DOHH2 (cell line): ENCODE results near the gene ACTR2.

Source experiments
- H3F3A ChIP-seq: fragments of 200-600 bp; sonication (generic), shearing (Covaris generic); 2 replicates; pipeline ENCODE4 v1.6.0; 2016; ENCODE audit warnings: antibody characterized with exemption, mild to moderate bottlenecking; ENCODE audit not compliant: control insufficient read depth, insufficient read depth
- H3K27ac ChIP-seq: fragments of 200-600 bp; sonication (generic); 2 replicates; pipeline ENCODE4 v1.5.1; 2014; ENCODE audit warnings: low read depth, mild to moderate bottlenecking, low read length, moderate library complexity
- H3K27me3 ChIP-seq: fragments of 200-600 bp; sonication (generic); 2 replicates; pipeline ENCODE4 v1.6.1; 2014; ENCODE audit warnings: mild to moderate bottlenecking, low read length, mixed read lengths; ENCODE audit not compliant: control insufficient read depth
- H3K36me3 ChIP-seq: fragments of 200-600 bp; sonication (generic); 2 replicates; pipeline ENCODE4 v1.6.1; 2014; ENCODE audit warnings: mild to moderate bottlenecking, low read length, moderate library complexity, mixed read lengths; ENCODE audit not compliant: control insufficient read depth
- H3K4me1 ChIP-seq: fragments of 200-600 bp; sonication (generic); 2 replicates; pipeline ENCODE4 v1.6.1; 2014; ENCODE audit warnings: mild to moderate bottlenecking, low read length, mixed read lengths; ENCODE audit not compliant: control insufficient read depth
- H3K4me2 ChIP-seq: fragments of 200-600 bp; sonication (generic); 2 replicates; pipeline ENCODE4 v1.6.0; 2014; ENCODE audit warnings: mild to moderate bottlenecking, low read length, moderate library complexity
- H3K4me3 ChIP-seq: fragments of 200-600 bp; sonication (generic); 2 replicates; pipeline ENCODE4 v1.5.1; 2014; ENCODE audit warnings: mild to moderate bottlenecking, low read length, mixed read lengths
- H3K79me2 ChIP-seq: fragments of 200-600 bp; sonication (generic); 2 replicates; pipeline ENCODE4 v1.6.1; 2014; ENCODE audit warnings: mild to moderate bottlenecking, low read length, mixed read lengths; ENCODE audit not compliant: control insufficient read depth
- H3K9me2 ChIP-seq: fragments of 200-600 bp; sonication (generic); replicated peaks from 2 replicates; pipeline ENCODE4 v1.6.1; 2014; ENCODE audit warnings: mild to moderate bottlenecking, low read length, mixed read lengths; ENCODE audit not compliant: control insufficient read depth
- H3K9me3 ChIP-seq: fragments of 200-600 bp; sonication (generic); 2 replicates; pipeline ENCODE4 v1.6.1; 2014; ENCODE audit warnings: antibody characterized with exemption, low read length, mixed read lengths; ENCODE audit not compliant: control insufficient read depth, insufficient read depth
- H4K20me1 ChIP-seq: fragments of 200-600 bp; sonication (generic); 2 replicates; pipeline ENCODE4 v1.6.0; 2014; ENCODE audit warnings: low read depth, mild to moderate bottlenecking, antibody characterized with exemption, low read length, moderate library complexity; ENCODE audit not compliant: control insufficient read depth, insufficient read depth
- EZH2phosphoT487 ChIP-seq: fragments of 200-600 bp; sonication (generic); IDR thresholded peaks from 2 replicates; pipeline ENCODE4 v1.6.1; 2017; ENCODE audit warnings: borderline replicate concordance, mild to moderate bottlenecking, antibody characterized with exemption, low read length, moderate library complexity, mixed read lengths
- TF ChIP-seq, protein P1 (sequence below): fragments of 200-600 bp; sonication (generic); IDR thresholded peaks from one replicate; pipeline ENCODE4 v1.5.1; 2014; ENCODE audit warnings: antibody characterized with exemption, mild to moderate bottlenecking, low read depth, low read length; ENCODE audit not compliant: poor library complexity, severe bottlenecking

The ACTR2 gene

DNA sequence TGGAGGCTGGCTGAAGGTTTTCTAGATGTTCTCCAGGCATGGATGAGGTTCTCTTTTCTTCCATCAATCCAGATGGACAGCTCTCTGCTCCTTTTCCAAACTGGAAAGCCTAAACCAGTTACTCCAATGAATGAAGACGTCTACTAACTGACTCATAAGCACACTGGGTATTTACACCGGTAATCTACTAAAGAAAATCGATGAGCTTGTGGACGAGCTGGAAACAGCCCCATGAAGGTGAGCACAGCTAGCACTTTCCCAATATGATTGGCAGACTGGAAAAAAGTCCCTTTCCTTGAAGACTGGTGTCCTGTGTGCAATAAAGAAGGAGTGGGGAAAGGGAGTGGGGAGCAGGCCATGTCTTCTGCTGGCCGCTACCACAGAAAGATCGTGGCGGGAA lies 84.0 kb downstream of the ACTR2 start:
- H3K9me2 ChIP-seq: no peaks in the 10 kb centered on the region
- TF ChIP-seq, protein P1, sequence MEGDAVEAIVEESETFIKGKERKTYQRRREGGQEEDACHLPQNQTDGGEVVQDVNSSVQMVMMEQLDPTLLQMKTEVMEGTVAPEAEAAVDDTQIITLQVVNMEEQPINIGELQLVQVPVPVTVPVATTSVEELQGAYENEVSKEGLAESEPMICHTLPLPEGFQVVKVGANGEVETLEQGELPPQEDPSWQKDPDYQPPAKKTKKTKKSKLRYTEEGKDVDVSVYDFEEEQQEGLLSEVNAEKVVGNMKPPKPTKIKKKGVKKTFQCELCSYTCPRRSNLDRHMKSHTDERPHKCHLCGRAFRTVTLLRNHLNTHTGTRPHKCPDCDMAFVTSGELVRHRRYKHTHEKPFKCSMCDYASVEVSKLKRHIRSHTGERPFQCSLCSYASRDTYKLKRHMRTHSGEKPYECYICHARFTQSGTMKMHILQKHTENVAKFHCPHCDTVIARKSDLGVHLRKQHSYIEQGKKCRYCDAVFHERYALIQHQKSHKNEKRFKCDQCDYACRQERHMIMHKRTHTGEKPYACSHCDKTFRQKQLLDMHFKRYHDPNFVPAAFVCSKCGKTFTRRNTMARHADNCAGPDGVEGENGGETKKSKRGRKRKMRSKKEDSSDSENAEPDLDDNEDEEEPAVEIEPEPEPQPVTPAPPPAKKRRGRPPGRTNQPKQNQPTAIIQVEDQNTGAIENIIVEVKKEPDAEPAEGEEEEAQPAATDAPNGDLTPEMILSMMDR: no peak
- no peak for TF ChIP-seq EZH2phosphoT487
- H3K27ac ChIP-seq: no peak overlapping the region
- no peaks in the 10 kb centered on the region for H3K79me2 ChIP-seq
- no peaks in the 10 kb centered on the region for H3K27me3 ChIP-seq
- H3K36me3 ChIP-seq: peaks cover 31% of the 10 kb centered on the region
- peaks cover 6% of the 10 kb centered on the region for H3K4me1 ChIP-seq
- H3F3A ChIP-seq: no peaks in the 10 kb centered on the region
- no peak overlapping the region for H3K4me3 ChIP-seq
- H4K20me1 ChIP-seq: no peaks in the 10 kb centered on the region
- H3K4me2 ChIP-seq: no peak overlapping the region
- no peaks in the 10 kb centered on the region for H3K9me3 ChIP-seq

DNA sequence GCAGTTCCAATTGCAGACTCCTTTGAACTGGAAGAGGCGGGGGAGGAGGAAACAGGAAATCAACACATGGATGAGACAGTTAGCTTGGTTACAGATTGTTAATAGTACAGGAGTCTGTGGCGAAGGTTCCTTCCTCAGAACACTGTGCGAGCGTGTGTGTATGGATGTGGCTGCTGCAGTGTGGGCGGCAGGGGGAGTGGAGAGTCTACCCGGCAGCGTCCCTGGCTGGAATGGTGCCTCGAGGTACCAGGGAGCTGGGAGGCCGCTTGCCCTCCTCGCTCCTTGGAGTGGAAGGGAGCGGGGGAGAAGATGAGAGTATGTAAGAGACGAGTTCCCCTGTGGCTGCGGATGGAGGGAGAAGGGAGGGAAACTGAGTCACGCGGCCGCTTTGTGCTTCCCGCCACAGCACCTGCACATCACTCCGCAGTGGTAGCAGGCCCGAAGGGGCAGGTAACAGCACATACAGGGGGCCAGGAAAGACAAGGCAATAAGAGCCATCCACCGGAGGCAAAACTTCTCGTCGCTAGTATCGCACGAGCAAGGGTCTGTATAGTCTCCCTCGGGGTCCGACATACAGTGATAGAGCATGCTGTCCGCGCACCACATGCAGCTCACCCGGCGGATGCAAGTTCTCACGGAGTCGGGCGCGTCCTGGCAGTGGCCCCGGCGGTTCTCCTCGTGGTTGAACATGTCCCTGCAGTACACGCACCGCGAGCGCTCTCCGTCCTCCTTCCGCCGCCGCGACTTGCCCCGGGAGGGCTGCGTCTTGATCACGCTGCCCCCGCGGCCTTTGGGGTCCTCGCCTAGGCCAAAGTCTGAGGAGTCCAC lies 85.7 kb downstream of the ACTR2 start:
- H3K4me2 ChIP-seq: no peak overlapping the region
- peaks cover 31% of the 10 kb centered on the region for H3K36me3 ChIP-seq
- no peak overlapping the region for H3K27ac ChIP-seq
- H3F3A ChIP-seq: no peaks in the 10 kb centered on the region
- H3K79me2 ChIP-seq: no peaks in the 10 kb centered on the region
- H3K9me2 ChIP-seq: no peaks in the 10 kb centered on the region
- H4K20me1 ChIP-seq: no peaks in the 10 kb centered on the region
- TF ChIP-seq EZH2phosphoT487: no peak
- TF ChIP-seq, protein P1: no peak
- no peak overlapping the region for H3K4me3 ChIP-seq
- H3K9me3 ChIP-seq: no peaks in the 10 kb centered on the region
- no peaks in the 10 kb centered on the region for H3K27me3 ChIP-seq
- peaks cover 6% of the 10 kb centered on the region for H3K4me1 ChIP-seq

DNA sequence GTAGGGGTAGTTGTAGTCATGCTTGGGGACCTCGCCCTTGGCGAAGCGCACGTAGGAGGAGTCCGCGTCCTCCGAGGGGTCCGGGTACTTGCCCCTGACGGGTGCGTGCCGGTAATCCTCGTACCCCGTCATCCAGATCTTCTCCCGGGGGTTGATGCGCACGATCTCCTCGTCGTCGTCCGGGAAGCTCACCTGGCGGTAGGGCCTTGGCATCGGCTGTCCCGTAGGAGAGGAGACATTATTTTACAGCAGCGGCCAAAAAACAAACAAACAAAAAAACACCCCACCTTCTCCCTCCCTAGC lies 86.3 kb downstream of the ACTR2 start:
- no peak overlapping the region for H3K4me2 ChIP-seq
- no peaks in the 10 kb centered on the region for H3F3A ChIP-seq
- no peak overlapping the region for H3K4me3 ChIP-seq
- no peaks in the 10 kb centered on the region for H3K9me2 ChIP-seq
- TF ChIP-seq EZH2phosphoT487: no peak
- TF ChIP-seq, protein P1: no peak
- H3K9me3 ChIP-seq: no peaks in the 10 kb centered on the region
- H3K27me3 ChIP-seq: no peaks in the 10 kb centered on the region
- H3K79me2 ChIP-seq: no peaks in the 10 kb centered on the region
- no peak overlapping the region for H3K27ac ChIP-seq
- peaks cover 6% of the 10 kb centered on the region for H3K4me1 ChIP-seq
- peaks cover 31% of the 10 kb centered on the region for H3K36me3 ChIP-seq
- no peaks in the 10 kb centered on the region for H4K20me1 ChIP-seq
